Right atrium auricular region (tissue), 2 donors: ENCODE measurements around the gene MYCBP2. TPM values are rescaled to one million over a fixed set of nuclear protein-coding genes. Genes with fewer than 3 reads are reported as not detected.
A peak's percentile ranks its signal among the peaks of the same experiment; 100 is the strongest.
"Not testable (repeated sequence)": the region's sequence is repeated elsewhere in the genome, so short reads cannot be mapped to it uniquely, and the experiment has no call there.

Experiments used
- DNase-seq: peaks from one replicate; pipeline ENCODE4 v3.0.0-alpha.2; 2019; ENCODE audit warnings: low spot score
- H3K27ac ChIP-seq, 2 donors: fragments of 200-600 bp; sonication (generic); 1 replicate in 1 of 2; 2 replicates in 1 of 2; pipeline ENCODE4 v1.5.1; 2016 to 2019
- H3K27me3 ChIP-seq, 2 donors: fragments of 200-600 bp; sonication (generic); one replicate each; pipeline versions ENCODE4 v1.5.1 to v1.6.0; 2017 to 2019
- H3K36me3 ChIP-seq: fragments of 200-600 bp; sonication (generic); one replicate; pipeline ENCODE4 v1.5.1; 2016
- H3K4me1 ChIP-seq, 2 donors: fragments of 200-600 bp; sonication (generic); one replicate each; pipeline versions ENCODE4 v1.5.1 to v1.6.0; 2017 to 2019
- H3K4me3 ChIP-seq, 2 donors: fragments of 200-600 bp; sonication (generic); 1 replicate in 1 of 2; 2 replicates in 1 of 2; pipeline ENCODE4 v1.5.1; 2017 to 2019; ENCODE audit warnings: mild to moderate bottlenecking in 1 of 2, moderate library complexity in 1 of 2
- H3K9me3 ChIP-seq, 2 donors: fragments of 200-600 bp; sonication (generic); one replicate each; pipeline ENCODE4 v1.5.1; 2019
- CTCF ChIP-seq, 2 donors: fragments of 200-600 bp; sonication (generic); IDR thresholded peaks; one replicate each; pipeline ENCODE4 v1.5.1; 2019; ENCODE audit warnings: antibody characterized with exemption in 2 of 2
- total RNA-seq, 2 donors: library from RNA; depleted of rRNA; stranded (reverse); fragments of >200 nt; gene quantifications; one replicate each; pipeline ENCODE4 v1.1.0, GENCODE V29; 2016

Gene MYCBP2
- total RNA-seq, 2 donors from 2014 or later = 78.6 to 91.2 TPM

- Histone ChIP-seq H3K4me3 (peak overlapping the region; percentile 73 to 89), H3K27ac (peak overlapping the region; percentile 81 to 94), H3K36me3 (no peaks in the 10 kb centered on the region), H3K27me3 (no peaks in the 10 kb centered on the region), H3K4me1 (peaks cover 0 to 32% of the 10 kb centered on the region in 2 donors), H3K9me3 (no peaks in the 10 kb centered on the region)
- DNase-seq = no peak
- no peak for TF ChIP-seq CTCF (IDR thresholded peaks at IDR 0.05)
Observed at GRCh38 chr13:77328819-77329132, 1.9 kb upstream of the MYCBP2 start.

GRCh38 chr13:77325371-77325980 lies 1.4 kb downstream of the MYCBP2 start:
- no peak for DNase-seq
- no peak for TF ChIP-seq CTCF (IDR thresholded peaks at IDR 0.05)
- Histone ChIP-seq H3K27ac (peak overlapping the region; percentile 86 to 93), H3K4me1 (peaks cover 0 to 56% of the 10 kb centered on the region in 2 donors), H3K4me3 (peak overlapping the region; percentile 77 to 96), H3K36me3 (no peaks in the 10 kb centered on the region), H3K27me3 (no peaks in the 10 kb centered on the region), H3K9me3 (no peaks in the 10 kb centered on the region)

DNA sequence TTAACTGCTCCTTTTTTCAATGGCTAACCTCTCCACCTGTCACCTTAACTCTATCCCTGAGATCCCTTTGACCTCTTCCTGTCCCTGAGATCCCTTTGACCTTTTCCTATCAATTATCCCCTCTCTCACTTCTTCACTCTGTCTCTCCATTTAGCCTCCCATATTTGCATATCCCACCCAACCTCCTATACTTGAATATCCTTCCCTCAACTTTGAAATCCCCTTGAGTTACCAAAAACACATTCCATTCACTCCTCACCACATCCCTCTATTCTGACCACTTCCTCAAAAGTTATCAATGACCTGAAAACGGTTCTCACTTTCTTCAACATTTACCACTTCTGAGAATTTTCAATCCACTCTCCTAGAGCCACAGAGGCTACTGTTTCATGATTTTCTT lies 3.0 kb downstream of the MYCBP2 start:
- no peak for TF ChIP-seq CTCF (IDR thresholded peaks at IDR 0.05)
- H3K36me3 ChIP-seq = no peaks in the 10 kb centered on the region
- H3K27ac ChIP-seq = no peak overlapping the region
- H3K4me1 ChIP-seq = peaks cover 0 to 71% of the 10 kb centered on the region in 2 donors
- no peak overlapping the region for H3K4me3 ChIP-seq
- no peak for DNase-seq
- no peaks in the 10 kb centered on the region for H3K9me3 ChIP-seq
- no peaks in the 10 kb centered on the region for H3K27me3 ChIP-seq

DNA sequence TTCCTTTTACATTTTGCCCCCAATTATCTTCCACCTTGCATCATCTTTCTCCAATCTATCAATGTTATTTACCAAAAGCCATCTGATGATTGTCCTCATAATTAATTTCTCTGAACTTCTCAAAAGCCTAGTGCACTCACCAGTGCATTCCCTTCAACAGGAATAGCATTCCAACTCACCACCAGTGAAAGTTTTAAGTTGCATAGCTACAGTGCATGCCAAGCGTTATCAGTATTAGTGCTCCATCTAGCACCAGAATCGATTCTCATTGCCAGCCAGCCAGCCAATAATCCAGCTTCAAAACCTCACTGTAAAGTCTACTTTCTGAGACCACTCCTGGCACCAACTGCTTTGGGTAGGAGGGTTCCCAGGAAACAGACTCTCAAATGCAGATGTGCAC lies 7.4 kb downstream of the MYCBP2 start:
- no peaks in the 10 kb centered on the region for H3K27me3 ChIP-seq
- H3K4me3 ChIP-seq = no peak overlapping the region
- no peak for TF ChIP-seq CTCF (IDR thresholded peaks at IDR 0.05)
- DNase-seq = no peak
- H3K36me3 ChIP-seq = peaks cover 5% of the 10 kb centered on the region
- H3K4me1 ChIP-seq = peaks cover 0 to 62% of the 10 kb centered on the region in 2 donors
- H3K9me3 ChIP-seq = no peaks in the 10 kb centered on the region
- H3K27ac ChIP-seq = no peak overlapping the region

GRCh38 chr13:77318741-77319140 lies 8.2 kb downstream of the MYCBP2 start:
- Histone ChIP-seq H3K36me3 (peaks cover 5% of the 10 kb centered on the region), H3K4me1 (peaks cover 0 to 54% of the 10 kb centered on the region in 2 donors), H3K27ac (no peak overlapping the region), H3K27me3 (no peaks in the 10 kb centered on the region), H3K4me3 (no peak overlapping the region), H3K9me3 (no peaks in the 10 kb centered on the region)
- TF ChIP-seq CTCF (IDR thresholded peaks at IDR 0.05) = no peak
- no peak for DNase-seq

- Histone ChIP-seq H3K36me3 (peaks cover 5% of the 10 kb centered on the region), H3K27ac (peak overlapping the region; percentile 51 to 63), H3K4me1 (peaks cover 0 to 44% of the 10 kb centered on the region in 2 donors), H3K27me3 (no peaks in the 10 kb centered on the region), H3K9me3 (no peaks in the 10 kb centered on the region), H3K4me3 (no peak overlapping the region)
- no peak for TF ChIP-seq CTCF (IDR thresholded peaks at IDR 0.05)
- DNase-seq = no peak
Observed at GRCh38 chr13:77316430-77316829, 10.5 kb downstream of the MYCBP2 start.

DNA sequence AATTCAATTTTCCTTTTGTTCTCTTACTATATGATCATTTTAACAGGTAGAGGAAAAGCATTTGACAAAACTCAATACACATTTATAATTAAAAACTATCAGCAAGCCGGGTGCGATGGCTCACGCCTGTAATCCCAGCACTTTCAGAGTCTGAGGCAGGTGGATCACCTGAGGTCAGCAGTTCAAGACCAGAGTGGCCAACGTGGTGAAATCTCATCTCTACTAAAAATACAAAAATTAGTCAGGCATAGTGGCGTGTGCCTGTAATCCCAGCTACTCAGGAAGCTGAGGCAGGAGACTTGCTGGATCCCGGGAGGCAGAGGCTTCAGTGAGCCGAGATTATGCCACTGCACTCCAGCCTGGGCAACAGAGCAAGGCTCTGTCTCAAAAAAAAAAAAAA lies 11.4 kb downstream of the MYCBP2 start:
- H3K4me1 ChIP-seq = peaks cover 0 to 48% of the 10 kb centered on the region in 2 donors
- H3K4me3 ChIP-seq, DNase-seq, H3K27ac ChIP-seq, H3K36me3 ChIP-seq, H3K9me3 ChIP-seq, H3K27me3 ChIP-seq: not testable (repeated sequence)
